Neural cell (in vitro differentiated cells): ENCODE results near the gene KDELR1. TPM values are rescaled to one million over a fixed set of nuclear protein-coding genes. Genes with fewer than 3 reads are reported as not detected.

ENCODE experiments used
- H2AFZ ChIP-seq: fragments of 200-600, 300-800 bp; sonication (generic), shearing (Covaris generic); 2 replicates; pipeline ENCODE4 v1.6.0; 2014; ENCODE audit warnings: low read depth, mild to moderate bottlenecking, antibody characterized with exemption, low read length, moderate library complexity
- H3F3A ChIP-seq: fragments of 200-600 bp; shearing (Covaris generic); 2 replicates; pipeline ENCODE4 v1.6.1; 2016; ENCODE audit warnings: mild to moderate bottlenecking, moderate library complexity, mixed read lengths, antibody characterized with exemption, low read length; ENCODE audit not compliant: insufficient read depth, poor library complexity, severe bottlenecking
- H3K27ac ChIP-seq: fragments of 200-600, 300-800 bp; sonication (generic), shearing (Covaris generic); 2 replicates; pipeline ENCODE4 v1.5.1; 2014; ENCODE audit warnings: mild to moderate bottlenecking, low read length, moderate library complexity
- H3K27me3 ChIP-seq: fragments of 300-800, 200-600 bp; sonication (generic), shearing (Covaris generic); 2 replicates; pipeline ENCODE4 v1.6.0; 2014; ENCODE audit warnings: mild to moderate bottlenecking, low read depth, low read length, moderate library complexity; ENCODE audit not compliant: insufficient read depth
- H3K36me3 ChIP-seq: fragments of 300-800, 200-600 bp; sonication (generic), shearing (Covaris generic); 2 replicates; pipeline ENCODE4 v1.5.1; 2014; ENCODE audit warnings: mild to moderate bottlenecking, antibody characterized with exemption, low read length, moderate library complexity; ENCODE audit not compliant: insufficient read depth
- H3K4me2 ChIP-seq: fragments of 300-800, 200-600 bp; sonication (generic), shearing (Covaris generic); 2 replicates; pipeline ENCODE4 v1.6.0; 2014; ENCODE audit warnings: mild to moderate bottlenecking, low read length
- H3K4me3 ChIP-seq: fragments of 300-800, 200-600 bp; sonication (generic), shearing (Covaris generic); 2 replicates; pipeline ENCODE4 v1.5.1; 2014; ENCODE audit warnings: mild to moderate bottlenecking, low read length, moderate library complexity
- H3K79me2 ChIP-seq: fragments of 200-600 bp; shearing (Covaris generic); replicated peaks from 2 replicates; pipeline ENCODE4 v1.6.0; 2014; ENCODE audit warnings: mild to moderate bottlenecking, low read length, moderate library complexity; ENCODE audit not compliant: insufficient read depth
- H3K9ac ChIP-seq: fragments of 300-800, 200-600 bp; sonication (generic), shearing (Covaris generic); 2 replicates; pipeline ENCODE4 v1.6.1; 2016; ENCODE audit warnings: mild to moderate bottlenecking, low read length, mixed read lengths
- H3K9me2 ChIP-seq: fragments of 200-600 bp; shearing (Covaris generic); 2 replicates; pipeline ENCODE4 v1.6.1; 2016; ENCODE audit warnings: mild to moderate bottlenecking, low read length, mixed read lengths; ENCODE audit not compliant: insufficient read depth
- H3K9me3 ChIP-seq: fragments of 200-600, 300-800 bp; sonication (generic), shearing (Covaris generic); 2 replicates; pipeline ENCODE4 v1.6.1; 2016; ENCODE audit warnings: mild to moderate bottlenecking, mixed run types, low read length, moderate library complexity, mixed read lengths
- H4K20me1 ChIP-seq: fragments of 200-600 bp; shearing (Covaris generic); 2 replicates; pipeline ENCODE4 v1.6.1; 2016; ENCODE audit warnings: mild to moderate bottlenecking, mixed run types; ENCODE audit not compliant: insufficient read depth
- CTCF ChIP-seq: fragments of 450-650 bp; IDR thresholded peaks from 2 replicates; pipeline ENCODE4 v1.5.1; 2014; ENCODE audit warnings: antibody characterized with exemption, mild to moderate bottlenecking, moderate library complexity; ENCODE audit not compliant: poor library complexity, severe bottlenecking
- EP300 ChIP-seq: fragments of 450-650 bp; conservative IDR thresholded peaks from 2 replicates; pipeline ENCODE4 v1.6.1; 2014; ENCODE audit warnings: antibody characterized with exemption, mild to moderate bottlenecking, moderate library complexity; ENCODE audit not compliant: poor library complexity, severe bottlenecking
- EZH2 ChIP-seq: fragments of 200-600, 300-800 bp; shearing (Covaris generic), sonication (generic); IDR thresholded peaks from 2 replicates; pipeline ENCODE4 v1.6.1; 2014; ENCODE audit warnings: antibody characterized with exemption, low read length, borderline replicate concordance, mild to moderate bottlenecking; ENCODE audit not compliant: insufficient read depth, poor library complexity, severe bottlenecking
- MXI1 ChIP-seq: fragments of 450-650 bp; conservative IDR thresholded peaks from 2 replicates; pipeline ENCODE4 v1.6.1; 2014; ENCODE audit warnings: antibody characterized with exemption, mild to moderate bottlenecking; ENCODE audit not compliant: poor library complexity, severe bottlenecking
- POLR2AphosphoS5 ChIP-seq: IDR thresholded peaks from 2 replicates; pipeline ENCODE4 v1.6.1; 2012
- RAD21 ChIP-seq: fragments of 450-650 bp; conservative IDR thresholded peaks from 2 replicates; pipeline ENCODE4 v1.6.1; 2014; ENCODE audit warnings: antibody characterized with exemption, mild to moderate bottlenecking, moderate library complexity
- REST ChIP-seq: IDR thresholded peaks from 2 replicates; pipeline ENCODE4 v1.6.1; 2012; ENCODE audit warnings: borderline replicate concordance
- SMC3 ChIP-seq: fragments of 450-650 bp; conservative IDR thresholded peaks from 2 replicates; pipeline ENCODE4 v1.6.1; 2014; ENCODE audit warnings: antibody characterized with exemption, mild to moderate bottlenecking, moderate library complexity; ENCODE audit not compliant: poor library complexity
- TAF1 ChIP-seq: IDR thresholded peaks from 2 replicates; pipeline ENCODE4 v1.6.1; 2012; ENCODE audit warnings: low read depth
- polyA plus RNA-seq: library from polyadenylated mRNA; depleted of rRNA; stranded (reverse); fragments of >200 nt; gene quantifications from 2 replicates; pipeline ENCODE4 v1.2.3, GENCODE V29; 2014

KDELR1 gene
- polyA plus RNA-seq, 1 donor from 2014 or later: 46.9 TPM

- TF ChIP-seq CTCF (no peak), MXI1 (no peak), RAD21 (no peak), POLR2AphosphoS5 (no peak), EZH2 (no peak), SMC3 (no peak), REST (no peak), TAF1 (no peak), EP300 (no peak)
Observed at GRCh38 chr19:48342841-48343540, 48.4 kb downstream of the KDELR1 start.

GRCh38 chr19:48342414-48342738, 49.0 kb downstream of the KDELR1 start:
- Histone ChIP-seq H3K4me2 (no peak overlapping the region), H3K9me2 (no peaks in the 10 kb centered on the region), H3K79me2 (no peaks in the 10 kb centered on the region), H3K9me3 (no peaks in the 10 kb centered on the region), H3K4me3 (no peak overlapping the region), H2AFZ (no peak overlapping the region), H4K20me1 (no peaks in the 10 kb centered on the region), H3F3A (no peaks in the 10 kb centered on the region), H3K36me3 (no peaks in the 10 kb centered on the region), H3K27me3 (no peaks in the 10 kb centered on the region), H3K9ac (no peak overlapping the region), H3K27ac (no peak overlapping the region)
- TF ChIP-seq EP300 (no peak), SMC3 (no peak)

More at GRCh38 chr19:48342841-48343540, 48.4 kb downstream of the KDELR1 start:
- Histone ChIP-seq H2AFZ (no peak overlapping the region), H3K36me3 (no peaks in the 10 kb centered on the region), H3K4me3 (no peak overlapping the region), H3K9me2 (no peaks in the 10 kb centered on the region), H3K27ac (no peak overlapping the region), H4K20me1 (no peaks in the 10 kb centered on the region), H3K9ac (no peak overlapping the region), H3K79me2 (no peaks in the 10 kb centered on the region), H3K4me2 (no peak overlapping the region), H3K27me3 (no peaks in the 10 kb centered on the region), H3K9me3 (no peaks in the 10 kb centered on the region), H3F3A (no peaks in the 10 kb centered on the region)
